CD4-positive, CD25-positive, alpha-beta regulatory T cell (primary cell): Measurements from ENCODE around the gene ARHGAP31. TPM values are rescaled to one million over a fixed set of nuclear protein-coding genes. Genes with fewer than 3 reads are reported as not detected.
"Not testable (repeated sequence)": the region's sequence is repeated elsewhere in the genome, so short reads cannot be mapped to it uniquely, and the experiment has no call there.

Experiments
- ATAC-seq, 2 donors: fragments of 150-1000 bp; cut with Tn5 transposase; one replicate each; pipeline ENCODE4 v1.10.0; 2021; ENCODE audit warnings: low read depth in 2 of 2, moderate number of reproducible peaks in 2 of 2, moderate library complexity in 1 of 2
- DNase-seq, 3 donors: peaks; one replicate each; pipeline versions ENCODE4 v3.0.0 to v3.0.0-alpha.2; 2012 to 2022; ENCODE audit warnings: mixed read lengths in 1 of 3
- H3K27ac ChIP-seq: one replicate; pipeline ENCODE4 v1.7.0; 2013; ENCODE audit warnings: mild to moderate bottlenecking, low read length; ENCODE audit not compliant: insufficient read depth, poor library complexity, severe bottlenecking
- H3K27me3 ChIP-seq: one replicate; pipeline ENCODE4 v1.7.0; 2013; ENCODE audit warnings: low read length; ENCODE audit not compliant: control insufficient read depth, insufficient read depth
- H3K36me3 ChIP-seq: one replicate; pipeline ENCODE4 v1.7.0; 2013; ENCODE audit warnings: mild to moderate bottlenecking, low read length, moderate library complexity; ENCODE audit not compliant: control insufficient read depth, insufficient read depth
- H3K4me1 ChIP-seq: 2 replicates; pipeline ENCODE4 v1.7.0; 2013; ENCODE audit warnings: mild to moderate bottlenecking, low read length; ENCODE audit not compliant: insufficient read depth, control insufficient read depth, poor library complexity, severe bottlenecking
- H3K4me3 ChIP-seq: one replicate; pipeline ENCODE4 v1.7.0; 2013; ENCODE audit warnings: low read depth, mild to moderate bottlenecking, low read length, moderate library complexity
- H3K9me3 ChIP-seq, 2 experiments: 1 replicate in 1 of 2; 2 replicates in 1 of 2; pipeline ENCODE4 v1.7.0; 2013; ENCODE audit warnings: low read length in 2 of 2, mild to moderate bottlenecking in 1 of 2, moderate library complexity in 1 of 2; ENCODE audit not compliant: control insufficient read depth in 2 of 2
- H3K27ac Mint-ChIP-seq, 3 donors: one replicate each; pipeline ENCODE4 v1.8.0; 2020 to 2022; ENCODE audit warnings: mild to moderate bottlenecking in 3 of 3, mixed read lengths in 3 of 3, moderate library complexity in 2 of 3
- H3K27me3 Mint-ChIP-seq: one replicate; pipeline ENCODE4 v1.8.0; 2022; ENCODE audit warnings: mild to moderate bottlenecking, mixed read lengths
- H3K36me3 Mint-ChIP-seq: one replicate; pipeline ENCODE4 v1.8.0; 2020; ENCODE audit warnings: mixed read lengths
- H3K4me1 Mint-ChIP-seq, 4 donors: one replicate each; pipeline ENCODE4 v1.8.0; 2020 to 2022; ENCODE audit warnings: mixed read lengths in 4 of 4, mild to moderate bottlenecking in 1 of 4
- H3K4me3 Mint-ChIP-seq, 4 donors: one replicate each; pipeline ENCODE4 v1.8.0; 2020 to 2022; ENCODE audit warnings: mild to moderate bottlenecking in 4 of 4, mixed read lengths in 4 of 4, moderate library complexity in 3 of 4
- H3K9me3 Mint-ChIP-seq, 7 donors: one replicate each; pipeline ENCODE4 v1.8.0; 2020 to 2022; ENCODE audit warnings: mixed read lengths in 7 of 7, mild to moderate bottlenecking in 3 of 7, moderate library complexity in 2 of 7
- polyA plus RNA-seq, 4 donors: library from polyadenylated mRNA; unstranded; fragments of 300-500 nt; fragmentation: Illumina TruSeq; gene quantifications; one replicate each; pipeline ENCODE4 v1.2.3, GENCODE V29; 2021
- total RNA-seq: library from RNA; stranded (reverse); gene quantifications from one replicate; pipeline ENCODE4 v1.2.3, GENCODE V29; 2022

Gene ARHGAP31
- total and polyA plus RNA-seq, 5 donors from 2014 or later, result 2.6 to 13.6 (median 4.8) TPM

- H3K27me3 Mint-ChIP-seq, result no peaks in the 10 kb centered on the region
Measured at GRCh38 chr3:119362010-119362409, 67.8 kb downstream of the ARHGAP31 start.

DNA sequence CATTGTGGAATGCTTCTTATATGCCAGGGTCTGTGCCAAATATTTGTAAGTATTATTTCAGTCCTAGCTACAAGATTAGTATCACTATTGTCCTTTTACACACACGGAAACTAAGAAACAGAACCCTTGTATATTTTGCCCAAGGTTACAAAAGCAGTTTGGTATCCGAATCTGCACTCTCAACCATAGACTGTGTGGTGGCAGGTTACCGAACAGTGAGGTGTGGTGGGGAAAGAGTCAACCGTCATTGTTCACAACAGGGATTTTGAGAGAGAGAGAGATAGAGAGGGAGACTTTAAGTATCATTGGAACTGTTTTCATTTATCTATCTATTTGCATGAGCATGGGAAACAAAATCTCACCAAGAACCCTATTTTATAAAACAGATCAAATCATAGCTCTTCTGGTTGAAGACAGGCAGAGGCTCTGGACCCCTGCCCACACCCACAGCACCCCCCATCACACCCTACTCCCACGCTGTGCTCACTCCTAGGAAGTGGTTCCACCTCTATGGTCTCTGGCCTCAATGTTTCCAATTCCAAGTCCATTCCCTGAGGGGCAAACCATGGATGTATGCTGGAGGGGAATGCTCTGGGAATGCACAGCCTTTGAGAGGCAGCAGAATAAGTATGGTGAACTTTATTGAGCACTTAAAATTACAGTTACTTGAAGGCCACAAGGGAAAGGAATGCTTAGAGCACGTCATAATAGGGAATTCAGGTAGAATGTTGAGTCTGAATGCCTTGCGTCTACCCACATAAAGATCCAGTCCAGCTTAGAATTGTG is 69.0 kb downstream of the ARHGAP31 start:
- Mint-ChIP-seq H3K27ac (peak overlapping the region in 1 of 3 donors; percentile 23), H3K4me1 (no peaks in the 10 kb centered on the region), H3K4me3 (no peak overlapping the region), H3K9me3 (peaks cover 0 to 1% (median 0%) of the 10 kb centered on the region in 7 donors), H3K27me3 (no peaks in the 10 kb centered on the region), H3K36me3 (peaks cover 7% of the 10 kb centered on the region)
- no peaks in the 10 kb centered on the region for H3K4me1 ChIP-seq
- no peak overlapping the region for H3K27ac ChIP-seq
- H3K9me3 ChIP-seq, result no peaks in the 10 kb centered on the region
- ATAC-seq, result no peak
- no peak overlapping the region for H3K4me3 ChIP-seq
- peaks cover 3% of the 10 kb centered on the region for H3K36me3 ChIP-seq
- no peaks in the 10 kb centered on the region for H3K27me3 ChIP-seq
- DNase-seq, result no peak

More at GRCh38 chr3:119362010-119362409, 67.8 kb downstream of the ARHGAP31 start:
- Histone ChIP-seq H3K27me3 (no peaks in the 10 kb centered on the region), H3K4me3 (no peak overlapping the region), H3K4me1 (no peaks in the 10 kb centered on the region), H3K36me3 (peaks cover 2% of the 10 kb centered on the region), H3K27ac (no peak overlapping the region), H3K9me3 (no peaks in the 10 kb centered on the region)
- DNase-seq, result no peak
- no peak overlapping the region for H3K4me3 Mint-ChIP-seq
- H3K27ac Mint-ChIP-seq, result no peak overlapping the region
- H3K4me1 Mint-ChIP-seq, result peaks cover 0 to 6% (median under 1%) of the 10 kb centered on the region in 4 donors
- no peak for ATAC-seq
- H3K9me3 Mint-ChIP-seq, result peaks cover 0 to 1% (median 0%) of the 10 kb centered on the region in 7 donors
- H3K36me3 Mint-ChIP-seq, result peaks cover 7% of the 10 kb centered on the region

GRCh38 chr3:119364401-119364800 is 70.2 kb downstream of the ARHGAP31 start:
- H3K4me3 ChIP-seq, result no peak overlapping the region
- no peak overlapping the region for H3K4me3 Mint-ChIP-seq
- peaks cover 18% of the 10 kb centered on the region for H3K36me3 Mint-ChIP-seq
- peaks cover 5% of the 10 kb centered on the region for H3K36me3 ChIP-seq
- no peaks in the 10 kb centered on the region for H3K4me1 Mint-ChIP-seq
- no peaks in the 10 kb centered on the region for H3K27me3 ChIP-seq
- no peaks in the 10 kb centered on the region for H3K4me1 ChIP-seq
- DNase-seq, result no peak
- no peaks in the 10 kb centered on the region for H3K27me3 Mint-ChIP-seq
- no peaks in the 10 kb centered on the region for H3K9me3 ChIP-seq
- H3K27ac ChIP-seq, result no peak overlapping the region
- no peak for ATAC-seq
- peaks cover 0 to 2% (median 0%) of the 10 kb centered on the region in 7 donors for H3K9me3 Mint-ChIP-seq
- no peak overlapping the region for H3K27ac Mint-ChIP-seq

DNA sequence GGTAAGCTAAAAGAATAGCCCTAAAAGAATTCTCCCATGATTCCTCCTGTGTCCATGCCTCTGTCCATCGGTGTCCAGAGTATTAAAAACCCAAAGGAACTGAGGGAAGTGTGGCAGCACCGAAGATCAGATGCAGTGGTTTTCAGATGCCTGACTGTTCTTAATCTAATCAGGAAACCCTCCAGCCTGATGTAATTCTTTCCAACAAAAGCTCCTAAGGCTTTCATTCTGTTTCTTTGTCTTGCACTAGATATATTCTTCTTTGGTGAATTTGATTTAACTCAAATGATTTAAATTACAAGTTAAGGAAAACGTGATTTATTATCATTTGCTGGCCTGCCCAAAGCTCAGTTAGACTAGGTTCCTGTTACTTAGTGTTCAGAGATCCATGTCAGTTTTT is 71.2 kb downstream of the ARHGAP31 start:
- no peak overlapping the region for H3K27ac Mint-ChIP-seq
- no peaks in the 10 kb centered on the region for H3K4me1 Mint-ChIP-seq
- H3K9me3 Mint-ChIP-seq, result peaks cover 0 to 2% (median 0%) of the 10 kb centered on the region in 7 donors
- Histone ChIP-seq H3K27me3 (no peaks in the 10 kb centered on the region), H3K4me3 (no peak overlapping the region), H3K9me3 (no peaks in the 10 kb centered on the region), H3K4me1 (no peaks in the 10 kb centered on the region), H3K27ac (no peak overlapping the region), H3K36me3 (peaks cover 5% of the 10 kb centered on the region)
- ATAC-seq (no peak), DNase-seq (no peak)
- no peaks in the 10 kb centered on the region for H3K27me3 Mint-ChIP-seq
- H3K4me3 Mint-ChIP-seq, result no peak overlapping the region
- peaks cover 19% of the 10 kb centered on the region for H3K36me3 Mint-ChIP-seq

GRCh38 chr3:119367000-119367399 is 72.8 kb downstream of the ARHGAP31 start:
- H3K36me3 Mint-ChIP-seq, result peaks cover 23% of the 10 kb centered on the region
- Histone ChIP-seq H3K4me1 (no peaks in the 10 kb centered on the region), H3K27me3 (no peaks in the 10 kb centered on the region), H3K9me3 (no peaks in the 10 kb centered on the region), H3K27ac (no peak overlapping the region), H3K36me3 (peaks cover 5% of the 10 kb centered on the region), H3K4me3 (no peak overlapping the region)
- H3K9me3 Mint-ChIP-seq, result peaks cover 0 to 4% (median 0%) of the 10 kb centered on the region in 7 donors
- ATAC-seq (no peak), DNase-seq (no peak)
- no peak overlapping the region for H3K27ac Mint-ChIP-seq
- no peak overlapping the region for H3K4me3 Mint-ChIP-seq
- H3K27me3 Mint-ChIP-seq, result no peaks in the 10 kb centered on the region
- H3K4me1 Mint-ChIP-seq, result peaks cover 0 to 4% (median 0%) of the 10 kb centered on the region in 4 donors

- DNase-seq (no peak), ATAC-seq (no peak)
- Histone ChIP-seq H3K9me3 (no peaks in the 10 kb centered on the region), H3K27me3 (no peaks in the 10 kb centered on the region), H3K36me3 (peaks cover 5% of the 10 kb centered on the region), H3K27ac (no peak overlapping the region), H3K4me3 (no peak overlapping the region), H3K4me1 (no peaks in the 10 kb centered on the region)
- H3K4me3 Mint-ChIP-seq, result no peak overlapping the region
- no peaks in the 10 kb centered on the region for H3K27me3 Mint-ChIP-seq
- peaks cover 0 to 4% (median 0%) of the 10 kb centered on the region in 4 donors for H3K4me1 Mint-ChIP-seq
- peaks cover 0 to 5% (median 0%) of the 10 kb centered on the region in 7 donors for H3K9me3 Mint-ChIP-seq
- H3K27ac Mint-ChIP-seq, result peak overlapping the region in 1 of 3 donors; percentile 30
- peaks cover 24% of the 10 kb centered on the region for H3K36me3 Mint-ChIP-seq
Measured at GRCh38 chr3:119368298-119368697, 74.1 kb downstream of the ARHGAP31 start.

GRCh38 chr3:119371786-119372185 is 77.6 kb downstream of the ARHGAP31 start:
- H3K27ac ChIP-seq, H3K27me3 ChIP-seq, H3K4me1 Mint-ChIP-seq, H3K9me3 Mint-ChIP-seq, H3K9me3 ChIP-seq, H3K36me3 ChIP-seq, DNase-seq, H3K4me1 ChIP-seq, ATAC-seq, H3K27me3 Mint-ChIP-seq, H3K4me3 Mint-ChIP-seq, H3K4me3 ChIP-seq, H3K27ac Mint-ChIP-seq: not testable (repeated sequence)
- H3K36me3 Mint-ChIP-seq, result peaks cover 33% of the 10 kb centered on the region

GRCh38 chr3:119375106-119375505 is 80.9 kb downstream of the ARHGAP31 start:
- H3K36me3 ChIP-seq, result no peaks in the 10 kb centered on the region
- peak overlapping the region in 1 of 3 donors; percentile 55 for H3K27ac Mint-ChIP-seq
- peaks cover 0 to 8% (median 4%) of the 10 kb centered on the region in 4 donors for H3K4me1 Mint-ChIP-seq
- no peaks in the 10 kb centered on the region for H3K27me3 Mint-ChIP-seq
- ATAC-seq (no peak), DNase-seq (no peak)
- peaks cover 26% of the 10 kb centered on the region for H3K36me3 Mint-ChIP-seq
- H3K27me3 ChIP-seq, result no peaks in the 10 kb centered on the region
- peaks cover 0 to 5% (median 0%) of the 10 kb centered on the region in 7 donors for H3K9me3 Mint-ChIP-seq
- no peak overlapping the region for H3K4me3 Mint-ChIP-seq
- no peaks in the 10 kb centered on the region for H3K4me1 ChIP-seq
- H3K4me3 ChIP-seq, result no peak overlapping the region
- no peaks in the 10 kb centered on the region for H3K9me3 ChIP-seq
- H3K27ac ChIP-seq, result peak overlapping the region; percentile 5
